Mesodermal cell (in vitro differentiated cells): ENCODE results near the gene ACTR5.
A peak's percentile ranks its signal among the peaks of the same experiment; 100 is the strongest.

Source experiments
- H3K27ac ChIP-seq: 2 replicates; pipeline ENCODE4 v1.7.0; 2013; ENCODE audit warnings: mild to moderate bottlenecking, low read depth, low read length, moderate library complexity; ENCODE audit not compliant: severe bottlenecking
- H3K36me3 ChIP-seq: 2 replicates; pipeline ENCODE4 v1.7.1; 2013; ENCODE audit warnings: mild to moderate bottlenecking, low read length, moderate library complexity; ENCODE audit not compliant: control insufficient read depth, insufficient read depth
- H3K4me1 ChIP-seq: one replicate; pipeline ENCODE4 v1.7.1; 2013; ENCODE audit warnings: mild to moderate bottlenecking, low read length; ENCODE audit not compliant: insufficient read depth, control insufficient read depth, poor library complexity, severe bottlenecking
- H3K4me3 ChIP-seq: 2 replicates; pipeline ENCODE4 v1.7.0; 2013; ENCODE audit warnings: low read length, control low read depth, mild to moderate bottlenecking; ENCODE audit not compliant: insufficient read depth, poor library complexity, severe bottlenecking; ENCODE audit errors: extremely low read depth
- H3K9me3 ChIP-seq: 2 replicates; pipeline ENCODE4 v1.7.1; 2013; ENCODE audit warnings: mild to moderate bottlenecking, low read length, moderate library complexity; ENCODE audit not compliant: control insufficient read depth
- WGBS, 2 experiments: methylation state at CpG; one replicate each; pipeline ENCODE4 v1.1.5; 2013; ENCODE audit warnings: missing lambda C conversion rate in 2 of 2; ENCODE audit not compliant: insufficient coverage in 2 of 2; 5-methylcytosine and 5-hydroxymethylcytosine counted together

Gene ACTR5

DNA sequence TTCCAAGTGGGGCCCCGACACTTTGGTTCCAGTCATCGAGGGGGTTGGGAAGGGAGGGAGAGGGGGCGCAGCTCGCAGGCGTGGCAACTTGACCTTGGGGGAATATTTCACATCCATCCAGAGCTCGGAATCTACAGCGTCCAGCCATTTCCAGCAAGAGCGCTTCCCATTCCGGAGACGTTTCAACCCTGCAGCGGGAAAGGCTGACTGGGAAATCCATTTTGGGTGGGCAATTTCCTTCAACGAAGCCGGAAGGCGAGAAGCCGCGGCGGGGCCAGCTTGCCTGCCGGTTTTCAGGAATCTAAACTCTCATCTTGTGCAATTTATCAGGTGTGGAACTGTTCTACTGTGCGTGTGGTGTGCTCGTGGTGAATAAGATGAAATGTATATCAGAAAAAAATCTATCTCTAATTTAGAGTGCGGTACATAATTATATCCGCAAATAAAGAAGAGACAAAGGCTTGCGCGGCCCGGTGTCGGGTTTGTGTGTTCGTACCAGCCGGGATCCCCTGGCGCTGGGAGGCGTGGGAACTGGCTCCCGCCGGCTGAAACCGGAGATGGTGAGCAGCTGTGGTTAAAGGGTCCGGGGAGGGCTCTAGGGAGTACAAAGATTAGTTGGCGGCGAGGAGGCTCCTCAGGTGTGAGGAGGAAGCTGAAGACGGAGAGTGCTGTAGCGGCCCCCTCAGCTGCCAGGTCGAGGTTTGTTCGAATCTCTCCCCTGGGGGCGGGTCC is 19.2 kb upstream of the ACTR5 start:
- H3K9me3 ChIP-seq, result no peaks in the 10 kb centered on the region
- H3K27ac ChIP-seq, result no peak overlapping the region
- H3K4me1 ChIP-seq, result peaks cover 3% of the 10 kb centered on the region
- 3% methylated on average over 11 to 21 of the region's 41 CpGs for WGBS, 2 experiments
- H3K36me3 ChIP-seq, result no peaks in the 10 kb centered on the region
- H3K4me3 ChIP-seq, result no peak overlapping the region

- H3K4me3 ChIP-seq, result no peak overlapping the region
- H3K4me1 ChIP-seq, result peaks cover 3% of the 10 kb centered on the region
- H3K27ac ChIP-seq, result no peak overlapping the region
- no peaks in the 10 kb centered on the region for H3K36me3 ChIP-seq
- 13% methylated on average over 5 to 6 of the region's 7 CpGs for WGBS, 2 experiments
- no peaks in the 10 kb centered on the region for H3K9me3 ChIP-seq
Observed at GRCh38 chr20:38729767-38730166, 18.5 kb upstream of the ACTR5 start.

- Histone ChIP-seq H3K4me3 (no peak overlapping the region), H3K36me3 (no peaks in the 10 kb centered on the region), H3K27ac (no peak overlapping the region), H3K4me1 (peaks cover 3% of the 10 kb centered on the region), H3K9me3 (no peaks in the 10 kb centered on the region)
- WGBS, 2 experiments, result 4 to 5% methylated on average over 29 to 35 of the region's 41 CpGs
Observed at GRCh38 chr20:38730167-38730988, 17.9 kb upstream of the ACTR5 start.

DNA sequence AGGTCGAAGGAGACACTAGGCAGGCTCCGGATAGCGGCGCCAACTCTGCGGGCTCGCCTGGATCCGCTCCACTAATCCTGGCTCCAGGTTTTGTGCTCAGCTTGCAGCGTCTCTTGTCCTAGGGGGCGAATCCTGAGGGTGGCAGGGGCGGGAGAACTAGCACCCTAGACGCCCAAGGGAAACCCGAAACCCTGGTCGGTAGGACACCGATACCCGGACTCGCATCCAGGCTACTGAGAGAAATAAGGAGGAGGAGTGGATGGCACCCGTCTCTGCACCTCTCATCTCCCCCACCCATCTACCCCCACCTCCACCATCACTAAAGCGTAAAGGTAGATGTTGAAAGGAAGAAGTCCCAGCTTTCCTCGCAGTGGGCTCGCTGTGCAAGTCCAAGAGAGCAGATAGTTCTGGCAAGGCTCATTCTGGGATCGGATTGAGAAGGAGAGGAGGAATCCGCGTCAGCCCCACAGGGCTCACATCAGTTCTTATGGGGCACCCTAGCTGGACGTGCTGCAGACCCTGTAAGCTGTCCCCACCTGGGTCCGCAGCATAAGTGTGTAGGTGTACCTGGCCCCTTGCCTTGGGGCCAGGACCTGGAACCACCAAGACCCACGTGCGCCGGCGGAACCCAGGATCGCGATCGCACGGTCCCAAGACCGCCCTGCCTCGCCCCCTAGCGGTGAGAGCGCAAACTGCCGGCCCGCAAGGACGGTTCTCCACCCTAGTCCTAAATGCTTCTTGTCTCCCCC is 17.1 kb upstream of the ACTR5 start:
- Histone ChIP-seq H3K4me1 (no peaks in the 10 kb centered on the region), H3K36me3 (no peaks in the 10 kb centered on the region), H3K9me3 (no peaks in the 10 kb centered on the region), H3K27ac (no peak overlapping the region), H3K4me3 (peak overlapping the region; percentile 29)
- 0 to 1% methylated on average over 30 of the region's 40 CpGs for WGBS, 2 experiments

DNA sequence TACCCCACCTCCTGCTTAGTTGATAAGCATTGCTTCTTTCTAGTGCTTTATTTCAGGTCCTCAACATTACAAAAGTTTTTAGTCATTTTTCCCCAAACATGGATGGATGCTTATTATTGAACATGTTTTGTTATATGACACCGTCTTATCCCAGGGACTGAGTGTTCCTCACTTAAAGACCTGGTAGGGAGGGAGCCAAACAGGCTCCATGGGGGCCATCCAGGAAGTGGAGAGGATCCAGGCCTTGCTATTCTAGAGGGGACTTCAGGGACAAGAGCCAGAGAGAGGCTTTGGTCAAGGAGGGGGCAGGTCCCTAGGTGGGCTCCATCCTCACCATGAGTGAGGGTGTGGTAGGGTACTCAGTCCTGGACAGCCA is 16.5 kb upstream of the ACTR5 start:
- Histone ChIP-seq H3K4me1 (no peaks in the 10 kb centered on the region), H3K4me3 (no peak overlapping the region), H3K9me3 (no peaks in the 10 kb centered on the region), H3K36me3 (no peaks in the 10 kb centered on the region), H3K27ac (no peak overlapping the region)
- 60% methylated on average over 1 of the region's 1 CpG; no CpG with 5 or more reads in 1 of the 2 experiments for WGBS, 2 experiments

DNA sequence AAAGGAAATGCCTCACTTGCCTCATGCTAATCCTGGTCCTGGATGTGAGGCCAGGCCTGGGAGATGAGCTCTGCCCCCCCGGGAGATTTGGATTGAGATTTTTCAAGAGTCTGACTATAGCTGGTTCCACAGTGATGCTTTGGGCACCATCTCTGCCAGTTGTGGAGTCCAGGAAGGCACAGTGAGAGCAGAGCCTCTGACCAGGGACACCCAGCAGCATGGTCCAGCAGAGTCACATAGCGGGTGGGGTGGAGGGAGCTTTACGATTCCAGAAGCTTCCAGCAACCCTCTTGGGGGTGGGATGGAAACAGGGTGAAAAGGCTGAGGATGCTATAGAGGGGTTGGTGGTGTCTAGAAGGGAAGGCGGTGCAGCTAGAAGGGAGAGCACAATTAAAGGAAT is 15.3 kb upstream of the ACTR5 start:
- no peaks in the 10 kb centered on the region for H3K4me1 ChIP-seq
- no peaks in the 10 kb centered on the region for H3K9me3 ChIP-seq
- H3K4me3 ChIP-seq, result no peak overlapping the region
- H3K27ac ChIP-seq, result no peak overlapping the region
- H3K36me3 ChIP-seq, result no peaks in the 10 kb centered on the region
- 86 to 94% methylated on average over 2 to 3 of the region's 4 CpGs for WGBS, 2 experiments

DNA sequence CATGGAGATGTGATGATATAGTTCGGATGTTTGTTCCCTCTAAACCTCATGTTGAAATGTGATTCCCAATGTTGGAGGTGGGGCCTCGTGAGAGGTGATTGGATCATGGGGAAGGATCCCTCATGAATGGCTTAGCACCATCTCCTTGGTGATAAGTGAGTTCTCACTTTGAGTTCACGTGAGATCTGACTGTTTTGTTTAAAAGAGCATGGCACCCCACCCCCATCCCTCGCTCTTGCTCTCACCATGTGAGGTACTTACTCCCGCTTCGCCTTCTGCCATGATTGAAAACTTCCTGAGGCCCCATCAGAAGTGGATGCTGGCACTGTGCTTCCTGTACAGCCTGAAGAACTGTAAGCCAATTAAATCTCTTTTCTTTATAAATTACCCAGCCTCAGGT is 13.1 kb upstream of the ACTR5 start:
- Histone ChIP-seq H3K27ac (no peak overlapping the region), H3K36me3 (no peaks in the 10 kb centered on the region), H3K4me3 (no peak overlapping the region), H3K4me1 (no peaks in the 10 kb centered on the region), H3K9me3 (no peaks in the 10 kb centered on the region)
- 55 to 79% methylated on average over 4 to 5 of the region's 6 CpGs for WGBS, 2 experiments

DNA sequence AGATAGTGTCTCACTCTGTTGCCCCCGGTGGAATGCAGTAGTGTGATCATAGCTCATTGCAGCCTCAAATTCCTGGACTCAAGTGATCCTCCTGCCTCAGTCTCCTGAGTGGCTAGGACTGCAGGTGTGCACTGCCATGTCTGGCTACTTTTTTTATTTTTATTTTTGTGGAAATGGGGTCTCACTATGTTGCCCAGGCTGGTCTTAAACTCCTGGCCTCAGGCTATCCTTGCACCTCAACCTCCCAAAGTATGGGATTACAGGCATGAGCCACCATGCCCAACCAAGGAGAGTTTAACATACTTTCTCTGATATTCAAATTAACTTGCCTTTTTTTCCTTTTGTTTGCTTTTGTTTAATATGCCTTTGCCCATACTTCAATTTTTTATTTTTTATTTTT is 10.4 kb upstream of the ACTR5 start:
- no peaks in the 10 kb centered on the region for H3K4me1 ChIP-seq
- no peak overlapping the region for H3K4me3 ChIP-seq
- no peak overlapping the region for H3K27ac ChIP-seq
- H3K9me3 ChIP-seq, result no peaks in the 10 kb centered on the region
- no peaks in the 10 kb centered on the region for H3K36me3 ChIP-seq
- WGBS, 2 experiments, result 100% methylated on average over 1 of the region's 1 CpG; no CpG with 5 or more reads in 1 of the 2 experiments

GRCh38 chr20:38745757-38746156 is 2.5 kb upstream of the ACTR5 start:
- no peaks in the 10 kb centered on the region for H3K9me3 ChIP-seq
- peaks cover 5% of the 10 kb centered on the region for H3K36me3 ChIP-seq
- WGBS, 2 experiments, result 85 to 92% methylated on average over 1 to 2 of the region's 2 CpGs
- H3K4me1 ChIP-seq, result peaks cover 5% of the 10 kb centered on the region
- no peak overlapping the region for H3K27ac ChIP-seq
- H3K4me3 ChIP-seq, result no peak overlapping the region

DNA sequence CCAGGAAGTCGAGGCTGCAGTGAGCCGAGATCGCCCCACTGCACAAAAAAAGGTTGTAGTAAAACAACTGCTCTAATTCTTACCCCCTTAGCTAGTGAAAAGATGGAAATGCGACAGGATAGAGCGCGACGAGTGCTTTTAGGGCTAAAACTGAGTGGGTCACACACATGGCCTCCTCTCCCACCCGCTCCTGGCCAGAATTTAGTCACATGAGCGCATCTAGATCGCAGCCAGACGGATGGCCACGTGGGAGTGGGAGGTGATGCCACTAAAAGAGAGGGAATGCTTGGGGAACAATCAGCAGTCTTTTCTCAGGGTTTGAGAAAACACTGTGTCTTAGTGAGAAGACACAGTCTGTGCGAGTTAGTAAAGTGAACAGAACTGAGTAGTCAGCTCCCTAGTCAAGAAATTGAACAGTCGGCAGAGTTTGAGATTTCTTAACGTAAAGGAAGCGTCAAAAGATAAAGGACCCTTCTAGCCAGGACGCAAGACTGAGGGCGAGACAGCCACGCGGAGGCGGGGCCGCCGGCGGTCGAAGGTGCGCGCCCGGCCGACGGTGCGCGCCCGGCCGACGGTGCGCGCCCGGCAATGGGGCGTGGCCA is 664 bp upstream of the ACTR5 start:
- WGBS, 2 experiments, result 20 to 24% methylated on average over 37 to 38 of the region's 39 CpGs
- H3K27ac ChIP-seq, result peak overlapping the region; percentile 80

More for the DNA sequence above, 664 bp upstream of the ACTR5 start:
- Histone ChIP-seq H3K4me3 (peak overlapping the region; percentile 89), H3K36me3 (peaks cover 17% of the 10 kb centered on the region), H3K9me3 (no peaks in the 10 kb centered on the region), H3K4me1 (peaks cover 5% of the 10 kb centered on the region)
